ENCODE data around the gene SUPT20H. TPM values are rescaled to one million over a fixed set of nuclear protein-coding genes. Genes with fewer than 3 reads are reported as not detected.

SUPT20H gene
- total RNA-seq, 1 experiment from 2014 or later, result 82.6 TPM

DNA sequence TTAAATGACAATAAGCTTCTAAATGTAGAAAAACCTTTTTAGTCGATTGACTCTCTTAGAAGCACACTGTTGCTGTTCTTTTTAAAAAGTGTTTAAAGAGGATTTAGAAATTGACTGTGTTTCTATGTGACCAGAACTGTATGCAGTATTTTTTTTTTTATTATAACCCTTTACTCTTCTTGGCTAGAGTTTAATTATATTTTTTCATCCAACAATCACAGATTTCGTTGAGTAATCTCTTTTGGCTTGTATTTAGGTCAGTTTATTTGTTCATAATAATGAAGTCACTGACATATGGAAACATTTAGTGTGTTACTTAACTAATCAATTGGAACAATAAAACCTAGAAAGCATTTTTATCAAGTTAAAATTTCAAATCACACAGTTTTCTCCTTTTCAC is 26.1 kb upstream of the SUPT20H start:
- no peak for DNase-seq (ENCODE audit: low spot score)
- intact Hi-C loops (cut with micrococcal nuclease; ENCODE audit: unreplicated experiment), result no loop called here
- Histone ChIP-seq H3K9me3 (ENCODE audit: low read depth, low read length, poor library complexity, severe bottlenecking) (no peaks in the 10 kb centered on the region), H3K36me3 (ENCODE audit: insufficient read depth, low read length, poor library complexity, severe bottlenecking) (no peaks in the 10 kb centered on the region), H3K27me3 (replicated peaks; ENCODE audit: insufficient read depth, low read depth, low read length, poor library complexity) (no peaks in the 10 kb centered on the region), H3K4me3 (ENCODE audit: low read depth, low read length, poor library complexity, severe bottlenecking) (no peak overlapping the region), H3K4me1 (ENCODE audit: insufficient read depth, low read length, poor library complexity, severe bottlenecking) (no peaks in the 10 kb centered on the region), H3K27ac (ENCODE audit: low read depth, low read length, poor library complexity, severe bottlenecking) (no peak overlapping the region)
- POLR2A ChIA-PET (ENCODE audit: low non-redundant PET), result no interaction called here
- TF ChIP-seq CTCF (conservative IDR thresholded peaks at IDR 0.05; ENCODE audit: low read depth, low read length) (no peak), EZH2 (IDR thresholded peaks at IDR 0.05; ENCODE audit: borderline replicate concordance, low read depth, low read length, poor library complexity, severe bottlenecking) (no peak)
- no TSS peak for BruUV-seq (replicated peaks)
- CTCF ChIA-PET, result no interaction called here

DNA sequence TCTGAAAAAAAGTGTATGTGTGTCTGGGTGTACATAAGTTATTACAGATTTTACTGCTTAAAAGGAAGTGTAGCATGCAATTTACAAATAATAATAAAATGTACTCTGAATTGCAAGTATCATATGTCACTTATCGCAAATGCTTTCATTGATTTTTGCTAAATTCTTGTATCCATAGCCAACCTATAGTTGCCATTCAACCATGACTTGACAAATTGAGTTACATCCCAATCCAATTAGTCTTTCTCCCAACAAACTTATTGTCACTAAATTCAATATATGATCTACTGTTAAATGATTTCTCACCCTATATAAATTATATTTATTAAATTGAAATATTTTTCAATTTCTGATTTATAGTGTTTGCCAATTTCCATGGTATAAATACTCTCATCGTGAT is 17.3 kb upstream of the SUPT20H start:
- Histone ChIP-seq H3K4me3 (ENCODE audit: low read depth, low read length, poor library complexity, severe bottlenecking) (no peak overlapping the region), H3K9me3 (ENCODE audit: low read depth, low read length, poor library complexity, severe bottlenecking) (no peaks in the 10 kb centered on the region), H3K4me1 (ENCODE audit: insufficient read depth, low read length, poor library complexity, severe bottlenecking) (no peaks in the 10 kb centered on the region), H3K27me3 (replicated peaks; ENCODE audit: insufficient read depth, low read depth, low read length, poor library complexity) (no peaks in the 10 kb centered on the region), H3K27ac (ENCODE audit: low read depth, low read length, poor library complexity, severe bottlenecking) (no peak overlapping the region), H3K36me3 (ENCODE audit: insufficient read depth, low read length, poor library complexity, severe bottlenecking) (no peaks in the 10 kb centered on the region)
- TF ChIP-seq CTCF (conservative IDR thresholded peaks at IDR 0.05; ENCODE audit: low read depth, low read length), result no peak
- TF ChIP-seq EZH2 (IDR thresholded peaks at IDR 0.05; ENCODE audit: borderline replicate concordance, low read depth, low read length, poor library complexity, severe bottlenecking), result no peak
- DNase-seq (ENCODE audit: low spot score), result no peak
- intact Hi-C loops (cut with micrococcal nuclease; ENCODE audit: unreplicated experiment), result loop anchor here (10.0 kb wide), 1 partner anchor 1448 kb away; no protein-coding TSS in a partner anchor
- ChIA-PET CTCF (no interaction called here), POLR2A (ENCODE audit: low non-redundant PET) (no interaction called here)
- BruUV-seq (replicated peaks), result no TSS peak

DNA sequence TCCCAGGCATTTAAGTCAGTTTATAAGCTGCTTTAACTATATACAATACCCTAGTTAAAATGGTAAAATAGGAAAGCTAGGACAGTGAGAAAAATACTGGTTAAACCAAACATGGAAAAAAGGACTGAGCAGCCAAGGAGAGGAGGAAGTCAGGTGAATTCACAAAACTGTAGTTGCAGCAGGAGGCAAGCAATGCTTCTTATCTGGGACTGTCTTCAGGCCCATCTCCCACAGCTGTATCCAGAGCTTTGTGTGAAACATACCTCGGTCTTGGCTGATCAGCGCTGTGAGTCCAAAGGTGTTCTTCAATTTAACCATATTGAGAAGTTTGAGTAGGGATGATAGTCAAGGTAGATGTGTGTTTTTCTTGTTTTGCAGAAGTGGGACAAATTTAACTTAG is 15.7 kb upstream of the SUPT20H start:
- intact Hi-C loops (cut with micrococcal nuclease; ENCODE audit: unreplicated experiment), result loop anchor here (2.0 to 10.0 kb wide), 2 partner anchors 528 to 1450 kb away; no protein-coding TSS in a partner anchor
- no peak for TF ChIP-seq CTCF (conservative IDR thresholded peaks at IDR 0.05; ENCODE audit: low read depth, low read length)
- POLR2A ChIA-PET (ENCODE audit: low non-redundant PET), result no interaction called here

More for the DNA sequence above, 15.7 kb upstream of the SUPT20H start:
- no peak for DNase-seq (ENCODE audit: low spot score)
- BruUV-seq (replicated peaks), result no TSS peak
- CTCF ChIA-PET, result no interaction called here
- Histone ChIP-seq H3K4me3 (ENCODE audit: low read depth, low read length, poor library complexity, severe bottlenecking) (no peak overlapping the region), H3K9me3 (ENCODE audit: low read depth, low read length, poor library complexity, severe bottlenecking) (no peaks in the 10 kb centered on the region), H3K4me1 (ENCODE audit: insufficient read depth, low read length, poor library complexity, severe bottlenecking) (no peaks in the 10 kb centered on the region), H3K27ac (ENCODE audit: low read depth, low read length, poor library complexity, severe bottlenecking) (no peak overlapping the region), H3K36me3 (ENCODE audit: insufficient read depth, low read length, poor library complexity, severe bottlenecking) (no peaks in the 10 kb centered on the region), H3K27me3 (replicated peaks; ENCODE audit: insufficient read depth, low read depth, low read length, poor library complexity) (no peaks in the 10 kb centered on the region)

Data from A673 (cell line).